ENCODE data around the gene MPRIP.
"Not testable (repeated sequence)": the region's sequence is repeated elsewhere in the genome, so short reads cannot be mapped to it uniquely, and the experiment has no call there.

The MPRIP gene, protein sequence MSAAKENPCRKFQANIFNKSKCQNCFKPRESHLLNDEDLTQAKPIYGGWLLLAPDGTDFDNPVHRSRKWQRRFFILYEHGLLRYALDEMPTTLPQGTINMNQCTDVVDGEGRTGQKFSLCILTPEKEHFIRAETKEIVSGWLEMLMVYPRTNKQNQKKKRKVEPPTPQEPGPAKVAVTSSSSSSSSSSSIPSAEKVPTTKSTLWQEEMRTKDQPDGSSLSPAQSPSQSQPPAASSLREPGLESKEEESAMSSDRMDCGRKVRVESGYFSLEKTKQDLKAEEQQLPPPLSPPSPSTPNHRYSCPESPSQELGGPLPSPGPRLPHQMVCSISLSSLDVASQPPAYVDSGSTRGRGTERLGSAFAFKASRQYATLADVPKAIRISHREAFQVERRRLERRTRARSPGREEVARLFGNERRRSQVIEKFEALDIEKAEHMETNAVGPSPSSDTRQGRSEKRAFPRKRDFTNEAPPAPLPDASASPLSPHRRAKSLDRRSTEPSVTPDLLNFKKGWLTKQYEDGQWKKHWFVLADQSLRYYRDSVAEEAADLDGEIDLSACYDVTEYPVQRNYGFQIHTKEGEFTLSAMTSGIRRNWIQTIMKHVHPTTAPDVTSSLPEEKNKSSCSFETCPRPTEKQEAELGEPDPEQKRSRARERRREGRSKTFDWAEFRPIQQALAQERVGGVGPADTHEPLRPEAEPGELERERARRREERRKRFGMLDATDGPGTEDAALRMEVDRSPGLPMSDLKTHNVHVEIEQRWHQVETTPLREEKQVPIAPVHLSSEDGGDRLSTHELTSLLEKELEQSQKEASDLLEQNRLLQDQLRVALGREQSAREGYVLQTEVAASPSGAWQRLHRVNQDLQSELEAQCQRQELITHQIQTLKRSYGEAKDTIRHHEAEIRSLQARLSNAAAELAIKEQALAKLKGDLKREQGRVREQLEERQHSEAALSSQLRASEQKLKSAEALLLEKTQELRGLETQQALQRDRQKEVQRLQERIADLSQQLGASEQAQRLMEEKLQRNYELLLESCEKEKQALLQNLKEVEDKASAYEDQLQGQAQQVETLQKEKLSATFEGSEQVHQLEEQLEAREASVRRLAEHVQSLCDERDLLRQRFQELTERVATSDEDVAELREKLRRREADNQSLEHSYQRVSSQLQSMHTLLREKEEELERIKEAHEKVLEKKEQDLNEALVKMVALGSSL (N-terminal part only)

GRCh38 chr17:17042384-17042736, at the start of gene MPRIP:
TSS of gene MPRIP (plus strand) at chr17:17042457. CDS start at chr17:17042849, 392 bp downstream.
- DNase-seq (ENCODE audit: low spot score), result no peak

- no peak for DNase-seq (ENCODE audit: low spot score)
Observed at GRCh38 chr17:16994631-16995030, 47.6 kb upstream of the MPRIP start.

- DNase-seq (ENCODE audit: low spot score), result no peak
Observed at GRCh38 chr17:16995930-16996329, 46.3 kb upstream of the MPRIP start.

DNA sequence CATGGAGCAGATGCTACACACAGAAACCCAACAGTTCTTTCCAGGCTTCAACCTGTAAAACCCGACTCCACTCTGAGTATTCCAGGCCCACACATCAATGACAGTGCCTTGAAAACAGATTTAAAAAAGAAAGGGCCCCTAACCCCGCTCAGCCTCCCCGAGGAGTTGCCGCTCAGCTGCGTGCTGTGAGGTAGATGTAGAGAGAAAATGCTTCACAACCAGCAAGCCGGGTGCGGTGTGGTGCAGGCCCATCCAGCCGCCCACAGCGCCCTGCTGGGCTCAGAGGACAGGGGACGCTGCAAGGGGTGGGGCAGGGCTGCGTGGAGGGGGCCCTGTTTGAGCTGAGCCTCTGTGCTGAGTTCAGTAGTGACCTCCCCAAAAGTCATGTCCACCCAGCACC, 45.5 kb upstream of the MPRIP start:
- DNase-seq (ENCODE audit: low spot score), result not testable (repeated sequence)

- no peak for DNase-seq (ENCODE audit: low spot score)
Observed at GRCh38 chr17:16997514-16998429, 44.5 kb upstream of the MPRIP start.

GRCh38 chr17:16999931-17000625, 42.2 kb upstream of the MPRIP start:
- no peak for DNase-seq (ENCODE audit: low spot score)

DNA sequence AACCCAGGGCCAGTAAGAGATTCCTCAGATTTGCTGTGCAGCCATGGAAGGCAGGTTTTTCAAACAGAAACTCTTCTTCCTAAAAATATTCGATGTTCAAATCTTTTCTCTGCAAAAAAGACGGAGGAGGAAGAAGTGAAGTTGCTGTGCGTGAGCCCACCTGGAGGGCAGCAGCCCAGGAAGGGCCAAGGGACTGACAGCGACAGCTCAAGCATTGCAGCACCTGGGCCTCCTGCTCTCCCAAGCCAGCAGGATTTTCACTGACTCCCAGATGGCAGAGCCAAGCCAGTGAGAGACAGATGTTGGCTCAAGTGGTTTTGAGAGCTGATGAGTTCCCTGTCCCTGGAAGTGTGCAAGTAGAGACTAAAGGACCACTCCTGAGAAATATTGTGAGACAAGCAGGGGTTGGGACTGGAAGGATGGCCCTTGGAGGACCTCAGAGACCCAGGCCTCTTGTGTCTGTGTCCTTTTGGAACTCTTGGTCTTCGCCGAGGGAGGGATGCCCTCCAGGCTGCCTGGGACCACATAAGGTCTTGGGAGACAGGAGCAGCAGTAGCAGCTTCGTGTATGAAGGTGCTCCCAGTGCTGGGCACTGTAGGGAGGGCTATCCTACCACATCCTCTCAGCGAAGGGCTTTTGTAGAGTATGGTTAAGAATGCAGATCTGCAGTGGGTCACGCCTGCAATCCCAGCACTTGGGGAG, 41.0 kb upstream of the MPRIP start:
- no peak for DNase-seq (ENCODE audit: low spot score)

DNA sequence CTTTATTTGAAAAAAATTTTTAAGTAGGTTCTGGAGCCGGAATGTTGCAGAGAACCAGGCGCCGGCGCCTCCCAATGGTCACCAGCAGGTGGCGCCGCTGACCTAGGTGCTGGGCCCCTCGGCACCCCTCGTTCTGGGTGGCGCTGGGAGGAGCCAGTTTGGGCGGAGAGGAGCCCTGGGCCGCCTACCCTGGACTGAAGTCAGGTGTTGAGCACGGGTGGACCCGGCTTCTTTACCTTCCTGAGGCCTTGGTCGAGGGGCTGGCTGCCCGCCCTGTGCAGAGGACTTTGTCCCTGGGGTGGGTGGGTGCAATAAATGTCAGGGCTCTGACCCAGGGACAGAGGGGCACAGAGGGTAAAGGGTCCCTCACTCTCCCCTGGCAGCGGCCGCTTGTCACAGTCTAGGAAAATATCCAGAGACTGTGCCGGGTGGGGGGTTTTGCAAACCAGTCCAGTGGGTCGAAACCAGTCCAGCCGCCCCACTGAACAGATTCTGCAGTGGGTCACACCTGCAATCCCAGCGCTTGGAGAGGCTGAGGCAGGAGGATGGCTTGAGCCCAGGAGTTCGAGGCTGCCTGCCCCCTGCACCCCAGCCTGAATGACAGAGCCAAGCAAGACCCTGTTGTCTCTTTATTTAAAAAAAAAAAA, 40.3 kb upstream of the MPRIP start:
- DNase-seq (ENCODE audit: low spot score), result peak; percentile 81

GRCh38 chr17:17002731-17003715, 39.2 kb upstream of the MPRIP start:
- not testable (repeated sequence) for DNase-seq (ENCODE audit: low spot score)

GRCh38 chr17:17004251-17004996, 37.8 kb upstream of the MPRIP start:
- DNase-seq (ENCODE audit: low spot score), result no peak

- DNase-seq (ENCODE audit: low spot score), result not testable (repeated sequence)
Observed at GRCh38 chr17:17004997-17005614, 37.2 kb upstream of the MPRIP start.

DNA sequence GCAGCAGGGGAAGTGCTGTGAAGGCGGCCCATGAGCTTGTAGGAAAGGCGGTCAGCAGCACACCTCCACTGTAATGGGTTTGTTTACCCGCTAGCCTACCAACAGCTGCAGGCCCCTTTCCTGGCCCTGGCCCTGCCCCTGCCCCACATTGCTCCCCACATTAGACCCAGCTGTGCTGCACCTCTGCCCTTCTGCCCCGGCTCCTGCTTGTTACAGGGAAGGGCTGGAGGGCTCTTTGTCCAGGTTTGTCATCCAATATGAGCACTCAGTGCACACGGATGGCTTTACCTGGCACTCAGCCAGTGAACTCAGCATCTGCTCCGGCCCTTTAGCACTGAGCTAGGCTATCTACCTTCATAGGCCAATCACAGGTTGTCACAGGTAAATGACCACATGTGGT, 34.4 kb upstream of the MPRIP start:
- DNase-seq (ENCODE audit: low spot score), result not testable (repeated sequence)

DNA sequence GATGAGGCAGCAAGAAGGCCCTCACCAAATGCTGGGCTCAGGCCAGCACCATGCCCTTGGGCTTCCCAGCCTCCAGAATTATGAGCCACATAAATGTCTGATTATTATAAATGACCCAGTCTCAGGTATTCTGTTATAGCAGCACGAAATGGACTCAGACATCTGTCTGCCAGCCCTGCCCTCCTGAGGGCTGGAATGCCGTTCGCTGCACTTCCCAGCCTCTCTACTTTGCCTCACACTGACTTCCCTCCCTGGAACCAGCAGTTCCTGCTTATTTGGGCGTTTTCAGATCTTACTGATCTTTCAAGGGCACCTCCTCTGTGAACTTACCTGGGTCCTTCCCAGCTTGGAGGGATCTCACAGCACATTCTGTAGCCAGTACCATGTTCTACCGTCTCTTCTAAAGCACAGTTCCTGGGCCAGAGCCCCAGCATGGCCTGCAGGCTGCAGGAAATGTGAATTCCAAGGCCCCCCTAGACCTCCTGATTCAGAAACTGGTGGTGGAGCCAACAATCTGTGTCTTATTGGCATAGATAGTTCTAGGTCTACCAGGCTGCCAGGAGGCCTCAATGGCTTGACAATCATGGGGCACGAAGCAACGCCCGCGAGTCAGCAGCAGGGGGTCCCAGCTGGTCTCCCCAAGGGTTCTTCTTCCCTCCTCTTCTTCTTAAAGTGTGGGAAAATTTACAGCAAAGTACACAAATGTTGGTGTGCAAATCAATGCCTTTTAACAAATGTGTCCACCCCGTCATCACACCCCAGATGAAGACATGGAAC, 33.4 kb upstream of the MPRIP start:
- DNase-seq (ENCODE audit: low spot score), result not testable (repeated sequence)

DNA sequence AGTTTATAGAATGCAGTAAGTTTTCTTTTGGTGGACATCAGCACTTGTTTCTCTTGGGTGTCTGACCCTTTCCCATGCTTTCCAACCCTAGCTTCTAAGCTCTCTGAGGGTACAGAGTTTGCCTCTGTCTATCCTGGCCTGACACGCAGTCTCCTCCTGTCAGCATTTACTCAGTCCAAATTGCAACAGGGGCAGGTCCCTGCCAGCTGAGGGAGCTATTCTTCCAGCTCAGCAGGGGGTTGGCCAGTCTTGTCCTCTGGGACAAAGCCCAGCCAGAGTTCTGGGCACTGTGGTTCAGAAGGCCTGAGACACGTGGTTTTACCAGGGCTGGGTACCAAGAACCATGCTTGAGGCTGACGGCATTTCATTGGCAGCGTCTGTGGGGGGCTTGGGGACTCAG, 32.3 kb upstream of the MPRIP start:
- not testable (repeated sequence) for DNase-seq (ENCODE audit: low spot score)

DNA sequence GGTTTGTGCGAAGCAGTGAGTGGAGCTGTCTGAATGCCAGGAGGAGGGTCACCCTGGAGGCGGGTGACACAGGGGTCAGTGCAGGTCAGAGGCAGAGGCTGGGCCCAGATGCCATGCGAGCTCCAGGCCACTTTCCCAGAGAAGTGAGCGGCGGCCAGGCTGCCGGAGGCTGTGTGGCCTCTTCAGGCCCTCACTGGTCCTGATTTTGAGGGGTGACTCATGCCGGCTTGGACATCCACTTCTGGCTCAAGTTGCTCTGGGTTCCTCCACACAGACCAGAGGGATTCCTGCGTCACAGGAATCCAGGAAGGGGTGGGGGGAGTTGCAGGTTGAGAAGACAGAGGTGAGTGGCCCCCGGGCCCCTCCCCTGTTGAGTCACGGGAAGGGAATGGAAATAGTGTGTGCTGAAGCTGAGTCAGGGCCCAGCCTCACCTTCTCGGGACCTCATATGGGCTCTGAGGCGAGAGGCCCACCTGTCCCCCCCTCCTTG, 31.7 kb upstream of the MPRIP start:
- not testable (repeated sequence) for DNase-seq (ENCODE audit: low spot score)

Data from HuH-7 (cell line).